ENCODE measurements around the gene GSDME.

GSDME gene

DNA sequence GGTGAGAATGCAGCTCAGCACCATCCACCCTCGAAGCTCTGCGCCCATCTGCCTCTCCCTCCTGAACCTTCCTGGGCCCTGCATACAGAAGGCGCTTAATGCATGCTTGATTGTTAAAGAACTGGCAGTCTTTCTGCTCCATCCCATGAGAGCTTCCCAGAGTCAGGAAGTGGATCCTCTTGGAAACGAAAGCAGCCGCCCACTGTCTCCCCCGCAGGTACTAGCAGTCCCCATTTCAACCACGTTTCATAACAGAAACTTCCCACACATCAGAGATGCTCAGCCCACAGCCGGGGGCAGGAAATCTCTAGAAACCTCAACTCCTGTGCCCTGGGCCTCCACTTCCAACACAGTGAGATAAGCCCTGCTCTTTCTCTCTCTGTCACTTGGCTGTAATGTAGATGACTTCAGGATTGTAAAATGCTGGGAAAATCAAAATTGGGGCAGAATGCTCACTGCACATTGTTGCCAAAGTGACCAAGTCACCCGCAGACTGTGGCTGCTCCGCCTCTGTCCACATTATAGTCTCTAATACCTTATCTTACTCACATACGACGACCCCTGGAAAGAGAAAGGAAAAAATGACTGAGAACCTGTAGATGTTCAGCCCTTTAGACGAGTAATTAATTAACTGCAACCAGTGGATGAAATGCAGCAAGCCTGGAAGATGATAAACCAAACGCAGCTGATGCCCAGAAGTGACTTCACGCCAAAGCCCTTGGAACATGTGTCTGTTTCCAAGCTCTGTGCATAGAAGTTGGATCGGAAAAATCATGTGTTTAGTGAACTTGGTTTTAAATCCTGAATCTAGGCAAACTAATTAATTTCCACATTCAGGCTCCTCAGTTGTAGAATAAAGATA, 28.5 kb downstream of the GSDME start:
- H4K12ac ChIP-seq (ENCODE audit: low read depth, low read length), result no peak overlapping the region
- no peak overlapping the region for H3K27ac ChIP-seq (ENCODE audit: low read depth, low read length)
- no peak overlapping the region for H2AFZ ChIP-seq (ENCODE audit: insufficient read depth, low read length, poor library complexity)
- H3K4ac ChIP-seq (ENCODE audit: low read depth, low read length), result no peak overlapping the region
- peaks cover 12 to 15% of the 10 kb centered on the region in 2 experiments for H3K4me1 ChIP-seq (ENCODE audit: control insufficient read depth in 1 of 2, insufficient read depth in 2 of 2, low read length in 2 of 2)
- H3K9me3 ChIP-seq (ENCODE audit: insufficient read depth, low read depth, low read length), result peaks cover 3% of the 10 kb centered on the region
- H3K4me2 ChIP-seq (ENCODE audit: low read length), result no peak overlapping the region
- H3K4me3 ChIP-seq (ENCODE audit: low read depth, low read length), result no peak overlapping the region
- H2BK120ac ChIP-seq (ENCODE audit: insufficient read depth, low read length, poor library complexity), result no peak overlapping the region
- no peak overlapping the region for H3K23ac ChIP-seq (ENCODE audit: low read length)
- no peak for DNase-seq
- no peak overlapping the region for H2BK5ac ChIP-seq (ENCODE audit: low read depth, low read length, poor library complexity)
- peaks cover 0 to 3% of the 10 kb centered on the region in 2 experiments for H3K36me3 ChIP-seq (ENCODE audit: control insufficient read depth in 1 of 2, insufficient read depth in 2 of 2, low read length in 2 of 2)
- no peak overlapping the region for H4K8ac ChIP-seq (ENCODE audit: low read depth, low read length)
- no CpG with 5 or more reads among the region's 16 CpGs for WGBS (ENCODE audit: extremely low coverage, insufficient coverage, insufficient read length)
- no peak overlapping the region for H2BK12ac ChIP-seq (ENCODE audit: low read length)
- H3K9ac ChIP-seq (ENCODE audit: low read length), result no peak overlapping the region
- H3K27me3 ChIP-seq (ENCODE audit: insufficient read depth, low read length), result no peaks in the 10 kb centered on the region
- H3K79me2 ChIP-seq (ENCODE audit: control insufficient read depth, insufficient read depth, low read length, poor library complexity), result peaks cover 3% of the 10 kb centered on the region
- H3K79me1 ChIP-seq (ENCODE audit: low read length), result peaks cover 6% of the 10 kb centered on the region
- H2AK5ac ChIP-seq (ENCODE audit: low read length), result no peak overlapping the region
- no peak overlapping the region for H3K14ac ChIP-seq (ENCODE audit: low read length)
- no peak overlapping the region for H4K91ac ChIP-seq (ENCODE audit: low read depth, low read length)
- H3K18ac ChIP-seq (ENCODE audit: low read length), result no peak overlapping the region

DNA sequence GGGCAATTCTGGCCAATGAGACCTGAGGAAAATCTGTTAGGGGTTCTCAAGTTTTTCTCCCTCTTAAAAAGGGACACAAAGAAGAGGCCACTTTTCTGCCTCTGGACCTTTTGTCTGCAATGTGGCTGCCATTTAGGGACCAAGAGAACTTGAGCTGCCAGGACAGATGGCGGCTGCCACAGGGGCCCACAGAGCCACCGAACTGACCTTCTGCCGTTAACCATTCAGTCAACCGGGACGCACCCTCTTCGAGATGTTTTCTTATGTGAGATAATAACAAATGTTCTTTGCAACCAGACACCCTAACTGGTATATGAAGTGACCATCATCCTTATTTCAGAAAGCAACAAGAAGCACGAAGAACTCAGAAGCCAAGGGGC, 29.2 kb downstream of the GSDME start:
- Histone ChIP-seq H4K12ac (ENCODE audit: low read depth, low read length) (no peak overlapping the region), H3K23ac (ENCODE audit: low read length) (no peak overlapping the region), H2BK5ac (ENCODE audit: low read depth, low read length, poor library complexity) (no peak overlapping the region), H3K18ac (ENCODE audit: low read length) (no peak overlapping the region), H2AFZ (ENCODE audit: insufficient read depth, low read length, poor library complexity) (no peak overlapping the region), H3K9ac (ENCODE audit: low read length) (no peak overlapping the region), H4K91ac (ENCODE audit: low read depth, low read length) (no peak overlapping the region), H3K27ac (ENCODE audit: low read depth, low read length) (no peak overlapping the region), H3K27me3 (ENCODE audit: insufficient read depth, low read length) (no peaks in the 10 kb centered on the region), H3K79me2 (ENCODE audit: control insufficient read depth, insufficient read depth, low read length, poor library complexity) (no peaks in the 10 kb centered on the region), H2BK12ac (ENCODE audit: low read length) (no peak overlapping the region), H2BK120ac (ENCODE audit: insufficient read depth, low read length, poor library complexity) (no peak overlapping the region), H3K14ac (ENCODE audit: low read length) (no peak overlapping the region), H3K36me3 (ENCODE audit: control insufficient read depth in 1 of 2, insufficient read depth in 2 of 2, low read length in 2 of 2) (peaks cover 0 to 3% of the 10 kb centered on the region in 2 experiments), H3K9me3 (ENCODE audit: insufficient read depth, low read depth, low read length) (peaks cover 3% of the 10 kb centered on the region), H3K79me1 (ENCODE audit: low read length) (peaks cover 3% of the 10 kb centered on the region), H3K4me1 (ENCODE audit: control insufficient read depth in 1 of 2, insufficient read depth in 2 of 2, low read length in 2 of 2) (peaks cover 7 to 9% of the 10 kb centered on the region in 2 experiments), H2AK5ac (ENCODE audit: low read length) (no peak overlapping the region), H3K4me3 (ENCODE audit: low read depth, low read length) (no peak overlapping the region), H4K8ac (ENCODE audit: low read depth, low read length) (no peak overlapping the region), H3K4me2 (ENCODE audit: low read length) (no peak overlapping the region), H3K4ac (ENCODE audit: low read depth, low read length) (no peak overlapping the region)
- DNase-seq, result no peak
- no CpG with 5 or more reads among the region's 7 CpGs for WGBS (ENCODE audit: extremely low coverage, insufficient coverage, insufficient read length)

DNA sequence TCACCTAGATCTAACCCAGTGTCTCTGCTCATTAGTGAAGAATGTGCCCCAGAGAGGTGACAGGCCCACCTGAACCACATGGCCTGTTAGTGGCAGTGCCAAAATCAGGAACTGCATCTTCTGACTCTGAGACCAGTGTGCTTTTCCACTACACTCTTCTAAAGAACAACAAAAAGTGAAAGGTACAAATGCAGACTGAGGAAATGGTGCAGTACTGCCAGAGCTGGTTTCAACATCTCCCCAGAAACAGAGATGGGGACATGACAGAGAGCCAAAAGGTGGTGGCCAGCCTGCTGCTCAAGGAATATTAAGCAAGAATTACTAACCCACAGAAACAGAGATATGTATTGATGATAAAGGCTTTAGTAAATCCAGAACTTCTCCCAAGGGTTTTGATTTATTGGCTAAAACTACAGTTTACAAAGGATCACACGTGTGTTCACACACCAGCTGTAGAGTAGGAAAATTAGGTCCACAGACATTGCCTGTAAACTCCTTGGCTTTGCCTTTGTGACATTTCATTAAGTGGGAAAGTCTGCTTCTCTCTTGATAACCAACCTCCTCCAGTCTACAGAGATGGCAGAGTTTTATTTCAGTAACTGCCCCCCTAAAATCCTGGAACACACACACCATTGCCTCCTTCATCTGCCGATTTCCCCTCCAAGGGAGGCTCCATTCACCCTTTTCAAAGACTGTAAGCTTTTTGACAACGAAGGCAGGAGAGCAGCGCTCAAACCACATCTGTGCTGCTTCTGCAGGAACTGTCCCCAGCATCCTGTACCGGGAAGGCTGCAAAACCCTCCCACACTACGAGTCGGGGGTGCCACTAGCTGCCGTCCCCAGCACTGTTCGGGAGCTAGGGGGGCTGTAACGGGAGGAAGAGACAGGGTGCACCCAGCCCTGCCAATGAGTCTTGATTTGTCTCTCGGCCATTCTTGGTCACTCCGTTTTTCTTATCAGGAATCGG, 29.8 kb downstream of the GSDME start:
- no peaks in the 10 kb centered on the region for H3K79me1 ChIP-seq (ENCODE audit: low read length)
- no peak overlapping the region for H3K4me3 ChIP-seq (ENCODE audit: low read depth, low read length)
- H2BK12ac ChIP-seq (ENCODE audit: low read length), result no peak overlapping the region
- H2AK5ac ChIP-seq (ENCODE audit: low read length), result no peak overlapping the region
- no peak overlapping the region for H3K18ac ChIP-seq (ENCODE audit: low read length)
- no peak overlapping the region for H4K12ac ChIP-seq (ENCODE audit: low read depth, low read length)
- H3K9ac ChIP-seq (ENCODE audit: low read length), result no peak overlapping the region
- H2BK120ac ChIP-seq (ENCODE audit: insufficient read depth, low read length, poor library complexity), result no peak overlapping the region
- peaks cover 0 to 3% of the 10 kb centered on the region in 2 experiments for H3K36me3 ChIP-seq (ENCODE audit: control insufficient read depth in 1 of 2, insufficient read depth in 2 of 2, low read length in 2 of 2)
- H2AFZ ChIP-seq (ENCODE audit: insufficient read depth, low read length, poor library complexity), result no peak overlapping the region
- no peak overlapping the region for H3K4ac ChIP-seq (ENCODE audit: low read depth, low read length)
- peaks cover 3% of the 10 kb centered on the region for H3K9me3 ChIP-seq (ENCODE audit: insufficient read depth, low read depth, low read length)
- H3K4me2 ChIP-seq (ENCODE audit: low read length), result no peak overlapping the region
- H3K4me1 ChIP-seq (ENCODE audit: control insufficient read depth in 1 of 2, insufficient read depth in 2 of 2, low read length in 2 of 2), result peaks cover under 1 to 3% of the 10 kb centered on the region in 2 experiments
- WGBS (ENCODE audit: extremely low coverage, insufficient coverage, insufficient read length), result no CpG with 5 or more reads among the region's 13 CpGs
- H2BK5ac ChIP-seq (ENCODE audit: low read depth, low read length, poor library complexity), result no peak overlapping the region
- peak overlapping the region; percentile 64 for H3K23ac ChIP-seq (ENCODE audit: low read length)
- no peak overlapping the region for H3K27ac ChIP-seq (ENCODE audit: low read depth, low read length)
- no peak overlapping the region for H3K14ac ChIP-seq (ENCODE audit: low read length)
- no peaks in the 10 kb centered on the region for H3K79me2 ChIP-seq (ENCODE audit: control insufficient read depth, insufficient read depth, low read length, poor library complexity)
- no peaks in the 10 kb centered on the region for H3K27me3 ChIP-seq (ENCODE audit: insufficient read depth, low read length)
- H4K8ac ChIP-seq (ENCODE audit: low read depth, low read length), result peak overlapping the region; percentile 29
- no peak overlapping the region for H4K91ac ChIP-seq (ENCODE audit: low read depth, low read length)
- no peak for DNase-seq

DNA sequence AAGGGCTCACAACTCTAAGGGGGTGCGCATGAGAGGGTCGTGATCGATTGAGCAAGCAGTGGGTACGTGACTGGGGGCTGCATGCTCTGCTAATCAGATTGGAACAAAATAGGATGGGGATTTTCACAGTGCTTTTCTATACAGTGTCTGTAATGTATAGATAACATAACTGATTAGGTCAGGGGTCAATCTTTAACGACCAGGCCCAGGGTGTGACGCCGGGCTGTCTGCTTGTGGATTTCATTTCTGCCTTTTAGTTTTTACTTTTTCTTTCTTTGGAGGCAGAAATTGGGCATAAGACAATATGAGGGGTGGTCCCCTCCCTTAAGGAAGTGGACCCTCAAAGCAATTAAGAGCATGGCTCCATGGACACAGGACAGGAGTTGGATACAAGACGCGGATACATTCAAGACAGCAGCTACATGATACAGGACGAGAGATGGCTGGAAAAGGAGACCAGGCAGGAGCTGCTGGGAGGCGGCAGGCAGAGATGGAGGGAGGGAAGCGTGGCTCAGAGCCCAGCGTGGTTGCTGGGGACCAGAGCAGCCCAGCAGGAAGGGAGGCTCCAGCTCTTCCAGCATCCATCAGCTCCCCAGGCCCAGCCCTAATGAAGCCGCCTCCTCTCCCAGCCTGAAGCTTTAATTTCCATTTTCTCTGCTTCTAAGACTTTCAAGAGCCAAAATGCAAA, 31.6 kb downstream of the GSDME start:
- Histone ChIP-seq H3K79me1 (ENCODE audit: low read length) (no peaks in the 10 kb centered on the region), H3K27me3 (ENCODE audit: insufficient read depth, low read length) (no peaks in the 10 kb centered on the region), H3K23ac (ENCODE audit: low read length) (no peak overlapping the region), H2AFZ (ENCODE audit: insufficient read depth, low read length, poor library complexity) (no peak overlapping the region), H4K91ac (ENCODE audit: low read depth, low read length) (no peak overlapping the region), H3K27ac (ENCODE audit: low read depth, low read length) (no peak overlapping the region), H3K4me3 (ENCODE audit: low read depth, low read length) (no peak overlapping the region), H3K79me2 (ENCODE audit: control insufficient read depth, insufficient read depth, low read length, poor library complexity) (no peaks in the 10 kb centered on the region), H2BK12ac (ENCODE audit: low read length) (no peak overlapping the region), H3K9ac (ENCODE audit: low read length) (no peak overlapping the region), H4K8ac (ENCODE audit: low read depth, low read length) (no peak overlapping the region), H2BK120ac (ENCODE audit: insufficient read depth, low read length, poor library complexity) (no peak overlapping the region), H4K12ac (ENCODE audit: low read depth, low read length) (no peak overlapping the region), H2AK5ac (ENCODE audit: low read length) (no peak overlapping the region), H3K4me2 (ENCODE audit: low read length) (no peak overlapping the region), H3K14ac (ENCODE audit: low read length) (no peak overlapping the region), H2BK5ac (ENCODE audit: low read depth, low read length, poor library complexity) (no peak overlapping the region), H3K4me1 (ENCODE audit: control insufficient read depth in 1 of 2, insufficient read depth in 2 of 2, low read length in 2 of 2) (peaks cover 0 to 2% of the 10 kb centered on the region in 2 experiments), H3K4ac (ENCODE audit: low read depth, low read length) (no peak overlapping the region), H3K36me3 (ENCODE audit: control insufficient read depth in 1 of 2, insufficient read depth in 2 of 2, low read length in 2 of 2) (no peaks in the 10 kb centered on the region), H3K18ac (ENCODE audit: low read length) (no peak overlapping the region), H3K9me3 (ENCODE audit: insufficient read depth, low read depth, low read length) (peaks cover 3% of the 10 kb centered on the region)
- no CpG with 5 or more reads among the region's 14 CpGs for WGBS (ENCODE audit: extremely low coverage, insufficient coverage, insufficient read length)
- no peak for DNase-seq

Data from trophoblast cell (in vitro differentiated cells and primary cell).